Right lobe of liver (tissue), 4 donors: ENCODE results near the gene ZNF701.
"Not testable (repeated sequence)": the region's sequence is repeated elsewhere in the genome, so short reads cannot be mapped to it uniquely, and the experiment has no call there.

ENCODE experiments used
- CTCF ChIP-seq, 4 donors: fragments of 200-600 bp in 3 of 4; fragments of 450-650 bp in 1 of 4; IDR thresholded peaks; one replicate each; pipeline versions ENCODE4 v1.5.1 to v1.8.0; 2016 to 2022; ENCODE audit warnings: antibody characterized with exemption in 4 of 4, mild to moderate bottlenecking in 2 of 4
- POLR2A ChIP-seq: fragments of 450-650 bp; IDR thresholded peaks from one replicate; pipeline ENCODE4 v1.6.1; 2017; ENCODE audit warnings: antibody characterized with exemption, mild to moderate bottlenecking
- donor health status: DM: no; HTN: no; CAD: no.
- donor health status: DM: no; HTN: no; CAD: no.
- donor health status: DM: no; HTN: yes; CAD: no.

GRCh38 chr19:52593441-52593840 is 23.4 kb downstream of the ZNF701 start:
- TF ChIP-seq CTCF (IDR thresholded peaks at IDR 0.05); POLR2A: not testable (repeated sequence)
